NCI-H146 (cell line): ENCODE measurements around the gene RAMP1.
"Not testable (repeated sequence)": the region's sequence is repeated elsewhere in the genome, so short reads cannot be mapped to it uniquely, and the experiment has no call there.

Experiments used
- DNase-seq: peaks from one replicate; lab custom pipeline; 2025; lab: John Stamatoyannopoulos, UW

RAMP1 gene

DNA sequence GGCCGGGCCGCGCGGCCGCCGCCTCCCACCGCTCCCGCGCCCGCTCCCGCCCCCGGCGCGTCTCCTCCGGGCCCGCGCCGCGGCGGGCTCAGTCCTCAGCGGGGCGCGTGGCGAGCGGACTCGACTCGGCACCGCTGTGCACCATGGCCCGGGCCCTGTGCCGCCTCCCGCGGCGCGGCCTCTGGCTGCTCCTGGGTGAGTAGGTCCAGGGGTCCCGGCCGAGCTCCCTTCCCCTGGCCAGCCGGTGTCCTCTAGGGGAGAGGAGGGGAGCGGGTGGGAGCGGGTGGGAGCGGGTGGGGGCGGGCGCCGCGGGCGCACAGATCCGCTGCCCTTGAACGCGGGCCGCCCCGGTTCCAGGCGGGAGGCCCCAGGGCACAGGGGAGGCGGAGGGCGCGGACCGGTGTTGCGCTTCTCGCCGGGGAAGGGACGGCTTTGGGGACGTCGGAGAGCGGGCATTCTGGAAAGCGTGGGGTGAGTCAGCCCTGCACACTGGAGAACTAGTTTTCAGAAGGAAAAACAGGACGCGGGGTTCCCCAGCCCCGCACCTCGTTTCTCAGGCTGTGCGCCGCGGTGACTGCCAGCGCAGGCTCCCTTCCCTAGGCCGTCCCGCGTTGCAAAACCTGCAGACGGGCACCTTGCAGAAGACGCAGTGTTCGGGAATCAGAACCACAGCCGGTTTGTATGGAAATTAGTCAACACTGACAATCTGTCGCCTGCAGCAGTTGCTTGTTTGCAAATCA, at the start of gene RAMP1:
Gene RAMP1 (plus strand): TSS at position 91 of the 740 bp plus-strand sequence. CDS start 53 bp downstream, at position 144.
- DNase-seq: no peak

GRCh38 chr2:237815637-237816036, 43.8 kb upstream of the RAMP1 start:
- DNase-seq: no peak

GRCh38 chr2:237816531-237816930, 42.9 kb upstream of the RAMP1 start:
- DNase-seq: no peak

DNA sequence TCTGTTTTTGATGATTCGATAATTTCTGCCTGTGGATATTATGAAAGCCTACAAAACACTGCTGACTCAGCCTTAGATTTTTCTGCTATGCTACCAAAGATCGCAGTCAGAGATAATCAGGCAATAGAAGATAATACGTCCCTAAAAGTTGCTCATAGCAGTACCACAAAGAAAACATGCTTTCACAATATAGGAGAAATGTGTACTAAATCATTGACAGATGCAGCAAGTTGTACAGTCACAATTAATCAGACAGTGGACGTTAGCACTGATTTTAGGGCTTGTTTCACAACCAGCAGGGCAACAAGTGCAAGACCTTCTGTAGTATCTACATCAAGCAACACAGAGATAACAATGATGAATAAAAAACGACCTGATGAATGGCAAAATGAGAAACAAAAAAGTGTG, 41.4 kb upstream of the RAMP1 start:
- no peak for DNase-seq

DNA sequence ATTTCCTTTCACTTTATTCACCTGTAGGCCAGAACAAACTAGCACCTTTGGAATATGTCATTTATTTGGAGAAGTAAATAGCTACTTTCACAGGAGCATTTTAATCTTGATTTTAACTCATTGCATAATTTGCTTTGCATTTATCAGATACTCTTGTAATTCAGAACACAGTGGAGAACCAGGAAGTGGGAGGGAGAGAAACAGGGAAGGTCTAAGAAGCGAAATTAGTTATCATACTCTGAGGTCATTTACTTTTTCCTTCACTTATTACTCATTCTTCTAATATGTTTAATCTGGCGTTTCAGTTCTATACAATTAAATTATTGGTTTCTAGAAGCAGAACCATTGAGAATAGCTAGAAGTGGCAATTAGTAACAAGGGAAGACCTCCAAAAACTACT, 40.2 kb upstream of the RAMP1 start:
- DNase-seq: no peak

- no peak for DNase-seq
Observed at GRCh38 chr2:237820421-237820820, 39.0 kb upstream of the RAMP1 start.

DNA sequence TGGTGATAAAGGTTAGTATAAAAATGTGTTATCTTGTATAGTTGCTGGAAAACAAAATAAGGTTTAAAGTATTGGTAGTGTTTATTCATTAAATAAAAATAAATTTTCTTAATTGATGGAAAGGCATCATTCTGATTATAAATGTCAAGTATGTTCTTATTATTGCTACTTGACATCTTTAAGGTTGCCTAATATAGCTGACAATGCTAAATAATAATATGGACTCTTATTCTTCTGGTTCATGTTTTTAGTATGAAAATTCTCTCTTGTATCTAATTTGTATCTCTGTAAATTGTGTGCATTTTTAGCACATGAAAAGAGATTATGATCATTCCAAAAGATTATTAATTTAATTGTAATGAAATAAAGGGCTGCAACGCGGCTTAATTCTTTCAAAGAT, 35.9 kb upstream of the RAMP1 start:
- DNase-seq: no peak

GRCh38 chr2:237824085-237824484, 35.3 kb upstream of the RAMP1 start:
- no peak for DNase-seq

- DNase-seq: no peak
Observed at GRCh38 chr2:237827421-237827987, 31.9 kb upstream of the RAMP1 start.

- no peak for DNase-seq
Observed at GRCh38 chr2:237830522-237830921, 28.9 kb upstream of the RAMP1 start.

GRCh38 chr2:237833546-237833945, 25.9 kb upstream of the RAMP1 start:
- no peak for DNase-seq

- no peak for DNase-seq
Observed at GRCh38 chr2:237835372-237835771, 24.1 kb upstream of the RAMP1 start.

DNA sequence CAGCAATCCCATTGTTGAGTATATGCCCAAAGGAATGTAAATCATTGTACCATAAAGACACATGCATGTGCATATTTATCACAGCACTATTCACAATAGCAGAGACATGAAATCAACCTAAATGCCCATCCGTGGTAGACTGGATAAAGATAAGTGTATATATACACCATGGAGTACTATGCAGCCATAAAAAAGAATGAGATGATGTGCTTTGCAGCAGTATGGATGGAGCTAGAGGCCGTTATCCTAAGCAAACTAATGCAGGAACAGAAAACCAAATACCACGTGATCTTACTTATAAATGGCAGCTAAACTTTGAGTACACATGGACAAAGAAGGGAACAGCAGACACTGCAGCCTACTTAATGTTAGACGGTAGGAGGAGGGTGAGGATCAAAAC, 18.4 kb upstream of the RAMP1 start:
- DNase-seq: no peak

DNA sequence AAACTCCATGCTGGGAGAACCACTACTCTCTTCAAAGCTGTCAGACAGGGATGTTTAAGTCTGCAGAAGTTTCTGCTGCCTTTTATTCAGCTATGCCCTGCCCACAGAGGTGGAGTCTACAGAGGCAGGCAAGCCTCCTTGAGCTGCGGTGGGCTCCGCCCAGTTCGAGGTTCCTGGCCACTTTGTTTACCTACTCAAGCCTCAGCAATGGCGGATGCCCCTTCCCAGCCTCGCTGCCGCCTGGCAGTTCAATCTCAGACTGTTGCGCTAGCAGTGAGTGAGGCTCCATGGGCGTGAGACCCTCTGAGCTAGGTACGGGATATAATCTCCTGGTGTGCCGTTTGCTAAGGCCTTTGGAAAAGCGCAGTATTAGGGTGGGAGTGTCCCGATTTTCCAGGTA, 10.5 kb upstream of the RAMP1 start:
- not testable (repeated sequence) for DNase-seq

- DNase-seq: no peak
Observed at GRCh38 chr2:237854295-237854694, 5.1 kb upstream of the RAMP1 start.

DNA sequence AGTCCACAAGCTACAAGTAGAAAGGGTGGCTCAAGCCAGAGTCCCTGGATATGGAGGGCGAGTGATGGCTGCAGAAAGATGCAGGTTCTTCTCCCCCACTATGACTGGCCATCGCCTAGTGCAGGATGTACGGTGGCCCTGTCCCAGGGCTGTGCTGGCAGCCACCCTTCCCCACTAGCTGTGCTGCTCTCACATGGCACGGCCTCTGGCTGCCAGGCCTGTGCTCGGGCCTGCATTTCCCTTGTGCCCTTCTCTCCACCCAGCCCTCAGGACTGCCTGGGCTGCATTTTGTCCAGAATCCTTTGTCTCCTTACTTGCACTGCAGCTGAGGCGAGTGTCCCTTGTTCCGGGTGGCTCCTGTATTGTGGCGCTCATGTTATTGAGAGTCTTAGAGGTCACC, 1.6 kb upstream of the RAMP1 start:
- no peak for DNase-seq

DNA sequence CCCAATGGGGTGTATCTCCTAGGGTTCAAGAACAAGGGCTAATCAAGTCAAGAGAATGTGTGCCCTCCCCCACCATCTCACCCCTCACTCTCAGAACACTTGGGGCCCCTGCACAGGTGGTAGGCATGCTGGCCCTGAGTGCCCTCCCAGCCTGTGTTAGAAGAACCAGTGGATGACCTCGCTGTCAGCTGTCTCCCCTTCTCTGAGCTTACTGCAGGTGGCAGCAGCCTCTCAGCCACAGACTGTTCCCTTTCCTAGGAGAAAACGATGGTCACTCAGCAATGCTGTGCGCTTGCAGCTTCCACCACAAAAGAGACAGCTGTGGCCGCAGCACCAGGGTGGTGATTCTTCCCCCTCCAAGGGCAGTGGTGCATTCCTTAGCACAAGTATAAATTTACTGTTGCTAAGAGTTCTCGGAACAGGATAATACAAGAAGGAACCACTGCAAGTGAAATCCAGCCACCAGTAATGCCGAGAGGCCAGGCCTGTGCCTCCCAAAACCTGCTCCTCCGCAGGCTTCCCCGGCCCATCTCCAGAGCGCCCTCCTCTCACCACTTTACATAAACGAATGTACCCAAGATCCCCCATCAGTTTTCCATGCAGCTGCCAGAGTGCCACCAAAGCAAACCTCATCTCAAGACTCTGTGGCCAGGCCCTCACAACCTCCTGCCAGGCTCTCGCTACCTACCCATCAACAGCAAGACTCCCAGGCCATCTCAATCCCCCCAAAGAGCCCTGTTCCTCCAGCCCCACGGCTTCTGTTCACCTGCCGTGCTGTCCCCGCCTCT, 935 bp upstream of the RAMP1 start:
- DNase-seq: peak; percentile 80

DNA sequence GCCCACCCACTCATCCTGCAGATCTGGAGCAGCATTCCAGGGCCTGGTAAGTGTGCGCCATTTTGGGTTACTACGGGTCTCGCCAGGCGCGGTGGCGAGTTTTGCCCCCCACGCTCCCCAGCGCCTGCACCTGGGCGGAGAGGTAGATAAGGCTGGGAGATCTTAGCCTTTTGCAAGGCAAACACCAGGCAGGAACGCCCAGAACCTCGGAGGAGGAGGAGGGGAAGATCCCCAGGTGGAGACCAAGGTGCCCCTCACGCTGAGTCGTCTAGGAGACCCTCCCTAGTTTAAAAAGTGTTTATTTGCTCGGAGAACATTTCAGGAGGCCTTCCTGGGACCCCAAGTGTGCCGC, 365 bp upstream of the RAMP1 start:
- no peak for DNase-seq

GRCh38 chr2:237860273-237860935, 981 bp downstream of the RAMP1 start:
- peak; percentile 21 for DNase-seq

DNA sequence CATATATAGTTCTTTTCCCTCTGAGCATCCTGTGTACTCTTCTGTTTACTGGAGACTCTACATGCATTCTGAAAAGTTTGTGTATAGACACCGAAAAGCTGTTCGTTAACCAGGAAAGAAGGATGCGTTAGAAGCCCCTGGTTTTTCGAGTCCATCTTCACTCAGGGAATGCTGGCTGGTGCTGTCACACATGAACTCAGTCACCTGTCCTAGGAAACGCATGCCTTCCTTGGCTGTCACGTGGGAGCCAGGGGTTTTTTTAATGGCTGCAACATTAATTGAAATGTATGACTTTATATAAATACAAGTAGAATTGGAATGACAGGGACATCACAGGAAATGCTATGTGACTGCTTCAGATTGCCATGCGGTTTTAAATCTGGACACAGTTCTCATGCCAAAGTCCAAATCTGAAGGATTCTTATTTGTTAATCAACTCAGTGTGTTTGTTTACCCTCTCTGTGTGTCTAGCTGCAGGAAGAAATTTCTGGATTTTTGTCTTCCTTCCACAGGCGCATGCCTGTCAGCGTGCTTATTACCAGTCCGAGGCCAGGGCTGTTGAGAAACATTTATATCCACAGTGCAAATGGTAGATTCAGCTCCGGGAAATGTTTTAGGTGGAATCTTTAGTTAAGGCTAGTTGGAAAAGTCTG, 2.6 kb downstream of the RAMP1 start:
- DNase-seq: no peak

- DNase-seq: no peak
Observed at GRCh38 chr2:237862528-237862895, 3.1 kb downstream of the RAMP1 start.

DNA sequence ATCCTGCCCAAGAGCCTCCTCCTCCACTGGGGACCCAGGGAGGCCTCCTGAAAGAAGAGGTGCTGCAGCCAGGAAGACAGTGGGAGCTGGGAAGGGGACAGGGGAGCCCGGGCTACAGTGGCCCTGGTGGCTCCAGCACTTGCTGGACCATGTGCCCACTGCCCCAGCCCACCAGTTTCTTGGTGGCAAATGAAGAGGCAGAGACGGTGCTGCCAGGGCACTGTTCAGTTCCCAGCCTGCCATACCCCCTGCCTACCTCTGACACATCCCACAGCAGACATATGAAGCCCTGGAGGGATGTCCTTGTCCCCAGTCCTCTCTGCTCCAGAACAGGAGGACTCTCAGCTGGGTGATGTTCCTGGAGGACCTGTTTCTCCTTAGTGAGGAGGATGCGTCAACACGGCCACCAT, 3.7 kb downstream of the RAMP1 start:
- no peak for DNase-seq
